DOHH2 (cell line): ENCODE measurements around the gene SMIM22.

Experiments used
- CTCF ChIP-seq: fragments of 200-600 bp; sonication (generic); IDR thresholded peaks from one replicate; pipeline ENCODE4 v1.5.1; 2014; ENCODE audit warnings: antibody characterized with exemption, mild to moderate bottlenecking, low read depth, low read length; ENCODE audit not compliant: poor library complexity, severe bottlenecking
- EZH2phosphoT487 ChIP-seq: fragments of 200-600 bp; sonication (generic); IDR thresholded peaks from 2 replicates; pipeline ENCODE4 v1.6.1; 2017; ENCODE audit warnings: borderline replicate concordance, mild to moderate bottlenecking, antibody characterized with exemption, low read length, moderate library complexity, mixed read lengths

GRCh38 chr16:4811773-4812172 lies 16.6 kb downstream of the SMIM22 start:
- TF ChIP-seq CTCF = no peak
- no peak for TF ChIP-seq EZH2phosphoT487
